ENCODE data around the gene SHQ1.
"Not testable (repeated sequence)": the region's sequence is repeated elsewhere in the genome, so short reads cannot be mapped to it uniquely, and the experiment has no call there.

SHQ1 gene

GRCh38 chr3:72798552-72799195 lies 49.6 kb downstream of the SHQ1 start:
- DNase-seq, result no peak

- peak; percentile 28 for DNase-seq
These were observed 50.3 kb downstream of the SHQ1 start for GRCh38 chr3:72797773-72798543.

- DNase-seq, result no peak
These were observed 54.2 kb downstream of the SHQ1 start for GRCh38 chr3:72794079-72794478.

- DNase-seq, result no peak
These were observed 57.1 kb downstream of the SHQ1 start for GRCh38 chr3:72791161-72791560.

GRCh38 chr3:72789786-72790185 lies 58.5 kb downstream of the SHQ1 start:
- no peak for DNase-seq

- DNase-seq, result not testable (repeated sequence)
These were observed 60.0 kb downstream of the SHQ1 start for GRCh38 chr3:72788232-72788631.

GRCh38 chr3:72786668-72787067 lies 61.6 kb downstream of the SHQ1 start:
- no peak for DNase-seq

GRCh38 chr3:72784226-72784625 lies 64.0 kb downstream of the SHQ1 start:
- DNase-seq, result no peak

- no peak for DNase-seq
These were observed 65.7 kb downstream of the SHQ1 start for GRCh38 chr3:72782521-72782920.

GRCh38 chr3:72769758-72770540 lies 78.3 kb downstream of the SHQ1 start:
- no peak for DNase-seq

GRCh38 chr3:72768936-72769335 lies 79.3 kb downstream of the SHQ1 start:
- DNase-seq, result no peak

- DNase-seq, result no peak
These were observed 79.8 kb downstream of the SHQ1 start for GRCh38 chr3:72768481-72768880.

- DNase-seq, result no peak
These were observed 80.2 kb downstream of the SHQ1 start for GRCh38 chr3:72768006-72768441.

GRCh38 chr3:72766866-72767265 lies 81.4 kb downstream of the SHQ1 start:
- no peak for DNase-seq

GRCh38 chr3:72763751-72764440 lies 84.3 kb downstream of the SHQ1 start:
- no peak for DNase-seq

- no peak for DNase-seq
These were observed 86.8 kb downstream of the SHQ1 start for GRCh38 chr3:72761410-72761809.

GRCh38 chr3:72760225-72760624 lies 88.0 kb downstream of the SHQ1 start:
- DNase-seq, result no peak

- peak; percentile 7 for DNase-seq
These were observed 91.3 kb downstream of the SHQ1 start for GRCh38 chr3:72756900-72757299.

- no peak for DNase-seq
These were observed 93.7 kb downstream of the SHQ1 start for GRCh38 chr3:72754582-72754981.

- peak; percentile 65 for DNase-seq
These were observed 94.8 kb downstream of the SHQ1 start for GRCh38 chr3:72753495-72753894.

GRCh38 chr3:72750405-72750965 lies 97.8 kb downstream of the SHQ1 start:
- no peak for DNase-seq

- no peak for DNase-seq
These were observed 99.6 kb downstream of the SHQ1 start for GRCh38 chr3:72748659-72749058.

Measured in kidney glomerular epithelial cell (primary cell).